ENCODE results near the gene RBM7. TPM values are rescaled to one million over a fixed set of nuclear protein-coding genes. Genes with fewer than 3 reads are reported as not detected.
A peak's percentile ranks its signal among the peaks of the same experiment; 100 is the strongest.

RBM7 gene
- total RNA-seq, 1 experiment from 2014 or later, result 18.1 TPM

DNA sequence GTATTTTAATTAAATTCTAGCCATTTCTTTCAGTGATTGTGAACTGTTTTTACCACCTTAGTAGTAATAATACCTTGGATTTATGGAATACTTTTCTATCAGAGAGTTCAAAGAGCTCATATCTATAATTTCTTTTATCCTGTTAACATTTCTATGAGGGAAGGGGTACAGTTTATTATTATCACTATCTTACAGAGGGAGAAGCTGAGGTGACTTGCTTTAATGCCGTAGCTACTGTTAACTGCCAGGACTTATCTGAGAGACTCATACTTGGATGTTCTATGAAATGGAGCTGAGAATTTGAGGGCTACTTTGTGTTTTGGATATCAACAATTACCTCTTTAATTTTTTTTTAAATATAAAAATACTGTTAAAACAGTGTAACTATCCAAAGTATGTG, 42.1 kb downstream of the RBM7 start:
- DNase-seq (ENCODE audit: extremely low read depth, low read depth), result no peak

GRCh38 chr11:114447444-114447843, 47.0 kb downstream of the RBM7 start:
- no peak for DNase-seq (ENCODE audit: extremely low read depth, low read depth)

- DNase-seq (ENCODE audit: extremely low read depth, low read depth), result peak; percentile 35
Observed at GRCh38 chr11:114447892-114448291, 47.4 kb downstream of the RBM7 start.

GRCh38 chr11:114448749-114449482, 48.5 kb downstream of the RBM7 start:
- DNase-seq (ENCODE audit: extremely low read depth, low read depth), result no peak

DNA sequence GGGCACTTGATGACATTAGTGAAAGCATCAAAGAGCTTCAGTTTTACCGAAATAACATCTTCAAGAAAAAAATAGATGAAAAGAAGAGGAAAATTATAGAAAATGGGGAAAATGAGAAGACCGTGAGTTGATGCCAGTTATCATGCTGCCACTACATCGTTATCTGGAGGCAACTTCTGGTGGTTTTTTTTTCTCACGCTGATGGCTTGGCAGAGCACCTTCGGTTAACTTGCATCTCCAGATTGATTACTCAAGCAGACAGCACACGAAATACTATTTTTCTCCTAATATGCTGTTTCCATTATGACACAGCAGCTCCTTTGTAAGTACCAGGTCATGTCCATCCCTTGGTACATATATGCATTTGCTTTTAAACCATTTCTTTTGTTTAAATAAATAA, 49.4 kb downstream of the RBM7 start:
- DNase-seq (ENCODE audit: extremely low read depth, low read depth), result no peak

DNA sequence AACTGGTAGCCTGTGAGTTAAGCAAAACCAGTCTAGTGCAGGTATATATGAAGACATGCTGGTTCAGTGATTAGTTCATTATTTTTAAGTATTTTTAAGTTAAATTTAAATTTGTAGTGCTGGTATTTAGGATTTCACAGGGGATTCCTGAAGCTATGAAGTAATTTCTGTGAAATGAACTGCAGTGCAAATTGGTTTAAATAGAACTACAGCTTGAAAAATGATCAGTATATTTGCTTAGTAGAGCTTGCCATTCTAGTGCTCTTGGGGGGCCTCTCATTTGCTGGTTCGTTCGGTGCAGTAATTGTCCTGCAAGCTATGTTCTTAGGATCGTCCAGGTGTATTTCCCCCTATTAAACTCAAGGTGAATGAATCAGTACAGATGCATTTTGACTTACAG, 51.9 kb downstream of the RBM7 start:
- no peak for DNase-seq (ENCODE audit: extremely low read depth, low read depth)

Other genes starting within 250 kb of the RBM7 start
- gene NNMT, start 104.3 kb upstream of the RBM7 start, total RNA-seq (2014; rRNA removed; shearing (Covaris generic)), result 3.2 and 3.6 TPM in 2 replicates
- gene C11orf71, start 155 bp upstream of the RBM7 start, total RNA-seq (2014; rRNA removed; shearing (Covaris generic)), result 2.5 and 3.3 TPM in 2 replicates
- gene REXO2, start 38.8 kb downstream of the RBM7 start, total RNA-seq (2014; rRNA removed; shearing (Covaris generic)), result 123 and 140 TPM in 2 replicates
- gene NXPE1, start 159.2 kb downstream of the RBM7 start, total RNA-seq (2014; rRNA removed; shearing (Covaris generic)), result not detected in 2 replicates
- gene NXPE4, start 195.1 kb downstream of the RBM7 start, total RNA-seq (2014; rRNA removed; shearing (Covaris generic)), result not detected in 2 replicates

Data from NCI-H460 (cell line).